B cell (primary cell): Measurements from ENCODE around the gene NCS1.

Experiments used
- EZH2 ChIP-seq: IDR thresholded peaks from 2 replicates; pipeline ENCODE4 v1.6.1; 2012; ENCODE audit warnings: borderline replicate concordance, low read depth, mild to moderate bottlenecking, moderate library complexity, low read length; ENCODE audit not compliant: insufficient read depth, poor library complexity, severe bottlenecking
- TF ChIP-seq, protein P1 (sequence below): fragments of 200-600 bp; IDR thresholded peaks from one replicate; pipeline ENCODE4 v1.8.0; 2022; ENCODE audit warnings: antibody characterized with exemption, mild to moderate bottlenecking

DNA sequence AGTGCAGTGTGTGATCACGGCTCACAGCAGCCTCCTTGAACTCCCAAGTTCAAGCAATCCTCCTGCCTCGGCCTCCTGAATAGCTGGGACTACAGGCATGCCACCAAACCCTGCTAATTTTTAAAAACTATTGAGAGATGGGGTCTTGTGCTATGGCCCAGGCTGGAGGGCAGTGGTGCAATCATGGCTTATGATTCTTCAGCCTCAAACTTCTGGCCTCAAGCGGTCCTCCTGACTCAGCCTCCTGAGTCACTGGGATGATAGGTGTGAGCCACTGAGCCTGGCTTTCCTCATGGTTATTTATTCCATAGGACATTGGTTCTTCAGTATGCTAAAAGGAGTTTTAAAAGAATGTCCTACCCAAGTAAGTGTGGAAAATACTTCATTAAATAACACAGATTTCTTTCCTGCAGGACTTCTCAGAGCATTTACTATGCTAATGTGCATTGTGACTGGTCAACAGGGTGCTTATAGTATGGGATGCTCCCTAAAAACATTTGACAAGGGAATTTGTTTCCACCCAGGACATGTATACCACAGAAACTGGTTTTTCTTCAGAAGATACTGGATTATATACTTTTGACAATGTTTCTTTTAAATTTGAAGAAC is 11.2 kb upstream of the NCS1 start:
- TF ChIP-seq, protein P1, sequence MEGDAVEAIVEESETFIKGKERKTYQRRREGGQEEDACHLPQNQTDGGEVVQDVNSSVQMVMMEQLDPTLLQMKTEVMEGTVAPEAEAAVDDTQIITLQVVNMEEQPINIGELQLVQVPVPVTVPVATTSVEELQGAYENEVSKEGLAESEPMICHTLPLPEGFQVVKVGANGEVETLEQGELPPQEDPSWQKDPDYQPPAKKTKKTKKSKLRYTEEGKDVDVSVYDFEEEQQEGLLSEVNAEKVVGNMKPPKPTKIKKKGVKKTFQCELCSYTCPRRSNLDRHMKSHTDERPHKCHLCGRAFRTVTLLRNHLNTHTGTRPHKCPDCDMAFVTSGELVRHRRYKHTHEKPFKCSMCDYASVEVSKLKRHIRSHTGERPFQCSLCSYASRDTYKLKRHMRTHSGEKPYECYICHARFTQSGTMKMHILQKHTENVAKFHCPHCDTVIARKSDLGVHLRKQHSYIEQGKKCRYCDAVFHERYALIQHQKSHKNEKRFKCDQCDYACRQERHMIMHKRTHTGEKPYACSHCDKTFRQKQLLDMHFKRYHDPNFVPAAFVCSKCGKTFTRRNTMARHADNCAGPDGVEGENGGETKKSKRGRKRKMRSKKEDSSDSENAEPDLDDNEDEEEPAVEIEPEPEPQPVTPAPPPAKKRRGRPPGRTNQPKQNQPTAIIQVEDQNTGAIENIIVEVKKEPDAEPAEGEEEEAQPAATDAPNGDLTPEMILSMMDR: no peak
- no peak for TF ChIP-seq EZH2
